ENCODE results near the gene RRAGD. TPM values are rescaled to one million over a fixed set of nuclear protein-coding genes. Genes with fewer than 3 reads are reported as not detected.
A peak's percentile ranks its signal among the peaks of the same experiment; 100 is the strongest.

Gene RRAGD
- total RNA-seq, 1 donor from 2014 or later, result 14.7 TPM

GRCh38 chr6:89356642-89357170 lies 55.4 kb downstream of the RRAGD start:
- TF ChIP-seq CTCF (IDR thresholded peaks at IDR 0.05; ENCODE audit: partially characterized antibody, unreplicated experiment), result no peak
- no peak overlapping the region for H3K4me3 Mint-ChIP-seq (ENCODE audit: unreplicated experiment)
- H3K9me3 Mint-ChIP-seq (ENCODE audit: unreplicated experiment), result peaks cover 5% of the 10 kb centered on the region
- H3K27me3 Mint-ChIP-seq (ENCODE audit: unreplicated experiment), result peaks cover 9% of the 10 kb centered on the region
- peaks cover 13% of the 10 kb centered on the region for H3K4me1 Mint-ChIP-seq (ENCODE audit: low read depth, unreplicated experiment)
- no peak overlapping the region for H3K27ac Mint-ChIP-seq (ENCODE audit: unreplicated experiment)
- DNase-seq, result no peak
- no peaks in the 10 kb centered on the region for H3K36me3 Mint-ChIP-seq (ENCODE audit: unreplicated experiment)

GRCh38 chr6:89355511-89356194 lies 56.4 kb downstream of the RRAGD start:
- peaks cover 13% of the 10 kb centered on the region for H3K4me1 Mint-ChIP-seq (ENCODE audit: low read depth, unreplicated experiment)
- peaks cover 9% of the 10 kb centered on the region for H3K27me3 Mint-ChIP-seq (ENCODE audit: unreplicated experiment)

DNA sequence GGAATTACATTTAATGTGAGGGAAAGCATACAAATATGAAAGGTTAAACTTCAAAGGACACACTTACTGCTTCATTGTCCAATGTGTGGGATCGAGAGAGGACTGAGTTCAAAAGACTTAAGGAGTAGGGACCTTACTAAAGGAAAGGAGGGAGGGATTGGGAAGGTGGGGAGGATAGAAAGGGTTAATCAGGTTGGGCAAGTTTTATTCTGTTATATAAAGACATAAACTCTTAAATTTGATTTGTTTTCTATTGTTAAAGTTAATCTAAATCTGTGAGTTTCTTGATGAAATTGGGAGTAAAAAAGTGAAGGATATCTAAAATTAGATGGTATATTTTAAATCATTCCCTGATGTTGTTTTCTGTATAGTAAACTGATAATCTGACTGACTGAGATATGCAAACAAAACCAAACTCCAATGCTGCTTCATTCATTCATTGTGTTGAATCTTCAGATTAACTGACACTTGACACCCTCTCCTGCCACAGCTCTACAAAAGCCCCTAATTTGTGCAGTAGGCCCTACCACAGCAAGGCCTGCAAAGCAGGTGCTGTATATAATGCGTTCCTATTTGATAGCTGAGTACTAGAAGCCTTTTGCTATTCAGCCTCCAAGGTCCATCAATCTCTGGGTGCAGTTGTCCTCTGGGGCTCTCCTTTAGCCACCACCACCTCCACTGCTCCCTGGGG lies 58.2 kb downstream of the RRAGD start:
- peaks cover 4% of the 10 kb centered on the region for H3K9me3 Mint-ChIP-seq (ENCODE audit: unreplicated experiment)
- no peak for TF ChIP-seq CTCF (IDR thresholded peaks at IDR 0.05; ENCODE audit: partially characterized antibody, unreplicated experiment)
- peaks cover 13% of the 10 kb centered on the region for H3K4me1 Mint-ChIP-seq (ENCODE audit: low read depth, unreplicated experiment)
- no peak for DNase-seq
- peak overlapping the region; percentile 79 for H3K27ac Mint-ChIP-seq (ENCODE audit: unreplicated experiment)
- H3K36me3 Mint-ChIP-seq (ENCODE audit: unreplicated experiment), result no peaks in the 10 kb centered on the region
- peaks cover 9% of the 10 kb centered on the region for H3K27me3 Mint-ChIP-seq (ENCODE audit: unreplicated experiment)
- H3K4me3 Mint-ChIP-seq (ENCODE audit: unreplicated experiment), result peak overlapping the region; percentile 74

More at GRCh38 chr6:89355511-89356194, 56.4 kb downstream of the RRAGD start:
- DNase-seq, result no peak
- Mint-ChIP-seq H3K27ac (ENCODE audit: unreplicated experiment) (no peak overlapping the region), H3K36me3 (ENCODE audit: unreplicated experiment) (no peaks in the 10 kb centered on the region), H3K4me3 (ENCODE audit: unreplicated experiment) (no peak overlapping the region), H3K9me3 (ENCODE audit: unreplicated experiment) (peaks cover 5% of the 10 kb centered on the region)
- no peak for TF ChIP-seq CTCF (IDR thresholded peaks at IDR 0.05; ENCODE audit: partially characterized antibody, unreplicated experiment)

GRCh38 chr6:89353118-89353556 lies 58.9 kb downstream of the RRAGD start:
- H3K4me1 Mint-ChIP-seq (ENCODE audit: low read depth, unreplicated experiment), result peaks cover 13% of the 10 kb centered on the region
- peak overlapping the region; percentile 74 for H3K4me3 Mint-ChIP-seq (ENCODE audit: unreplicated experiment)
- peak overlapping the region; percentile 79 for H3K27ac Mint-ChIP-seq (ENCODE audit: unreplicated experiment)
- no peak for DNase-seq
- no peaks in the 10 kb centered on the region for H3K36me3 Mint-ChIP-seq (ENCODE audit: unreplicated experiment)
- no peak for TF ChIP-seq CTCF (IDR thresholded peaks at IDR 0.05; ENCODE audit: partially characterized antibody, unreplicated experiment)
- H3K9me3 Mint-ChIP-seq (ENCODE audit: unreplicated experiment), result peaks cover 4% of the 10 kb centered on the region
- H3K27me3 Mint-ChIP-seq (ENCODE audit: unreplicated experiment), result peaks cover 9% of the 10 kb centered on the region

Measured in glutamatergic neuron (in vitro differentiated cells).